NT2/D1 (cell line): ENCODE measurements around the gene AGXT.

Experiments used
- YY1 ChIP-seq: IDR thresholded peaks from 2 replicates; pipeline ENCODE4 v1.6.1; 2011; ENCODE audit not compliant: insufficient read length, insufficient read depth
- ZNF274 ChIP-seq: IDR thresholded peaks from 2 replicates; pipeline ENCODE4 v1.6.1; 2011; ENCODE audit warnings: mild to moderate bottlenecking, low read depth, low read length

GRCh38 chr2:240915526-240916341 is 47.1 kb downstream of the AGXT start:
- TF ChIP-seq ZNF274 (no peak), YY1 (no peak)
